Limb (tissue), 2 donors: ENCODE data around the gene PIP4P1.

Experiments used
- DNase-seq, 2 donors: peaks; one replicate each; pipeline ENCODE4 v3.0.0-alpha.2; 2016; ENCODE audit errors: extremely low spot score in 2 of 2

PIP4P1 gene

DNA sequence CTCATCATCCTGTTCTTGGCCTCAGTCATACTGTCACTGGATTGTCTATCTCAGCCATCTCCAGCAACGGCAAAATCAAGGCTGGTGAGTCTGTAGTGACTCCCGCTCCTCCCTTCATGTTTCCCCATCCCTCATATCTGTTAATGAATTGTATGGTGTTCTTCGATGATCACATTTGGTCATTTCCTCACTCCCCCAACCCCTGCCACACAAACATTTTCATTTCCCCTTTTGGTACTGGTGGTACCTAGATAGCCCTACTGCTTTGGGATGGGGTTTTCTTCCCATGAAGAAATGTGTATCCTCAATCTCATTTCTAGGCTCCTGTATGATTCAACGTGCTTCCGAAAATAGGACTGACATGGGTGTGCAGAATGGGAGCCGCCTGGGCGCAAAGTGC is 22.6 kb downstream of the PIP4P1 start:
- DNase-seq = no peak

DNA sequence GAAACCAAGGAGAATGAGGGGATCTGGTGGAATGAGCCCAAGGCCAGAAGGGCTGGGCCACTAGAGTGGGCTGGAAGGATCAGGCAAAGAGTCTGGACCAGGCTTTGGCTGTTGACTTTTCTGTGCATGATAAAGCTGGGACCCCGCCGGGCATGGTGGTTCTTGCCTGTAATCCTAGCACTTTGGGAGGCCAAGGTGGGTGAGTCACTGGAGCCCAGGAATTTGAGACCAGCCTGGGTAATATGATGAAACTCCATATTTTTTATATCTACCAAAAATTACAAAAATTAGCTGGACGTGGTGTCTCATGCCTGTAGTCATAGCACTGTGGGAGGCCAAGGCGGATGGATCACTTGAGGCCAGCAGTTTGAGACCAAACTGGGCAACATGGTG is 24.9 kb downstream of the PIP4P1 start:
- no peak for DNase-seq

DNA sequence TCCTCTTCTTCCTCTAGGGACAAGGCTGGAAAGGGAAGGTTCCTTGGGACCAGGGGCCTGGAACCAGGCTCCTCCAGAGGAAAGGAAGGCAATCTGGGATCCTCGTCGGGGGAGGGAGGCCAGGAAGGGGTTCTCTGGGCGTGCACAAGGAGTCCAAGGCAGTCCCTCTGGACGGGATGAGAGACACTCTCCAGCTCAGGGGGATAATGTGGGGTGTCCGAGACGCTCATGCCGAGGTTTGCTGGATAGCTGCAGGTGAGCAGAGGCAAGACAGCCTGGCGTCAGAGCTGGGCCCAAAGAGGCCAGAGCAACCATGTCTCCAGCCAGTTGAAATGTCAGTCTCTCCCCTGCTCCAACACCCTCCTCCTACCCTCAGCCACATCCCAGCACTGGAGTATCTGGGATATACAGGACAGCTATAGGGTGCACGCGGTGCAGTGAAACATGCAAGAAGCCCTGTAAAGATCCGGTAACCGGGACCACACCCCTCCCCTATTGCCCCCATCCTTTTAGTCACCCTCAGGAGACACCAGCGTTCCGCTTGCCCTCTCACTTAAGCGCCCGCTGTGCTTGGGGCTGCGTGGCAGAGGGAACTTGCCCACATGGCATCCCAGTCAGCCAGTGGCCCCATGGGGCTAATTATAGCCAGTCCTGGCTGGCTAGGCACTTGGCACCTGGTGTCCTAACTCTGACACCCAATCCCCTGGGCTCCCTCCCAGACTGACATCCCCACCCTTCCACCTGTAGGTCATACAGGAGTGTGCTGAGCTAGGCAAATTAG is 25.5 kb downstream of the PIP4P1 start, which contains the start of gene KLHL33:
TSS of gene KLHL33 (minus strand) at position 585 of the 781 bp plus-strand sequence. CDS start at position 230, 355 bp downstream.
- no peak for DNase-seq

DNA sequence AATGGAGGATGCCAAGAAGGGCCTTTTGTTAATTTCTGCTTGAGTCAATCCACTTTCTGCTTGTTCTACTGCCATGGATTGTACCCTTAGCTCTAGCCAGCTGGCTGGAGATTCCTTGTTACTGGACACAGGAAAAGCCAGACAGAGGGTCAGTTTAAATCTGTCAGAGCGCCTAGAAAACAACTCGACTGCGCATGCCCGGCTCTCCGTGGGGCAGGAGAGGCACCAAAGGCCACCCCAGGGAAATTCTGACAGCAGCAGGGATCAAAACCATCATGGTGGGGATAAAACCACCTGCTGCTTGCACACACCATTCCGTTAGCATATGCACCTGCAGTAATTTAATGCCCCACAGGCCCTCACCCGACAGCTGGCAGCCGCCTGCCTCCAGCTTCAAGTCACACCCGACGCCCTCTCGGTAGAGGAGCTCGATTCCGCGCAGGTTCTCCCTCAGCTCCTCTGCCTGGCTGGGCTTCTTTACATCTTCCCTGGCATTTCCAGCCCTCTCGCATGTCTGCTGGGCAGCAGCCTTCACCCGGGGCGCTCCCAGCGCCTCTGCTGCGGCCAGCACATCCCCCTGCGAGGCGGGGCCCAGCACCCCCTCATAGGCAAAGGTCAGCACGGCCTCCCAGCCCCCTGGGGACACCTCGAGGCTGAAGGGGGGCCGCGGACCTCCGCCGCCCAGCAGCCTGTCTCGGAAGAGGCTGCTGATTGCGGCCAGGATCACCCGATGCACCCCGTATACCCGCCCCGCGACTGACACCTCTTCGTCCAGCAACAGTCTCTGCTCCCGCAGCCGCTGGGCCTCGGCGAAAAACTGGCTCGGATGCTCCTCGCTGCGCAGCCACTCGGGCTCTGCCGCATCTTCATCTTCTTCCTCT is 26.3 kb downstream of the PIP4P1 start:
- peak in 1 of 2 donors; percentile 54 for DNase-seq

DNA sequence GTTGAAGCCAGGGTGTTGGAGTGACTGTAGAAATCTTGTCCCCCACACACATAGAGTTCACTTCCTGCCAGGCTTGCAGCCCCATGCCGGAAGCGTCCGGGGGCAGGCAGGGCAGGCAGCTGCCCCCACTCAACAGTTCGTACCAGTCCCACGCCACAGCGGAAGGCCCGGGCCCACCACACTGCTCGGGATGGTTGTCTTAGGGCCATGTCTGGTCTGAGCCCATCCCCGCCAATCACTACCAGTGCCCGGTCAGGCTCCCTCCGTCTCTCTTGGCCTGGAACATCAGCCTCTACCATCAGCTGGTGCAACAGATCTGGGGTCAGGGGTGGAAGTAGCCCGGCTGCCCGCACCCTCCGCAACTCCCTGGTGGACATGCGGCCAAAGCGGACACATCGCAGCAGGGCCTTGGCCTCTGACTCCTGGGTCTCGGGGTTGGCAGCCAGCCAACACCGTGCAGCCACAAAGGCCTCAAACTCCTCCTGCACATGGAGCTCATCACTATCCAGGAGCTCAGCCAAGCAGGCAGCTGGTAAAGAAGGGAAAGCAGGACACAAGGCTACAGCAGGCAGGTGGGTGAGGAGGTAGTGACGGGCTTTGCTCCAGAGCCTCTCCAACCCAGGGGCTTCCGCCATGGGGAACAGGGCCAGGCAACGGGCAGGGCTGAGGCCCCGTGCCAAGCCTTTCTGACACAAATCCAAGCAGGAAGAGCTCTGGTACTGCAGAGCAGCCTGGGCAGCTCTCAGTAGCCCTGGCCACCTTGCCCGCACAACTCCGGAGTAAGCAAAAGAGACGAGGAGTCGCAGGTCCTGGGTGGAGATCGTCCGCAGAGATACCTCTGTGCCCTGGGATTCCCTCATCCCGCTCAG is 31.2 kb downstream of the PIP4P1 start:
- DNase-seq = no peak

DNA sequence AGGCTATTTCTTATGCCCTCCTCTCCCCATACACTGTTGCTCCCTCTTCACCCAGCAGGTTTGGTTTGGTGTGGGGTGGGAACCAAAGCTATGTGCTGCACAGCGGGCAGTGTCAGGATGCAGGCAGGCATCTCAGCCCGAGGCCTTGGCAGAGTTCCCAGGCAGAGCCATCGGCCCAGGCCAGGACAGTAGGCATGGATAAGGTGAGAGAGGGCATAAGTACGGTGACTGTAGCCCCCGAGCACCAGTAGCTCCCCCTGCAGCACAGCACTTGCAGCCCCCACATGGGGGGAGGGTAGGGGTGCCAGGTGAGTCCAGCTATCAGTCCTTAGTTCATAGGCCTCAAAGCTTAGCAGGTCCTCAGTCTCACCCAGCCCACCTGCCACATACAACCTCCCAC is 32.4 kb downstream of the PIP4P1 start:
- DNase-seq = no peak

DNA sequence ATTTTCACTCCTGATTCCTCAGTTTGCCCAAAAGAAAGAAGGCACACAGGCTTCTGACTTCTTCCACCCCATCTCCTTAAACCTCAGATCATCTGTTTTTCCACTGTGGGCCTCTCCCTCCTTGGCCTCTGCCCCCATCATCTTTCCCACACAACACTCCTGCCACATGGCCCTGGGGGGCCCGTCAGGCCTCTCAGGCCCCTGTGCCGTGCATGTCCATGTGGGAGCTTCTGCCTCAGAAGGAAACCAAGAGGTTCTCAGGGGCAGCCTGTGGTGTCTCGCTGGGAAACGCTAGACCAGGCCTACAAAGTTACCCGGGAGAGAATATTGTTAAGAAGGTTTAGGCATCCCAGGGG is 33.2 kb downstream of the PIP4P1 start:
- DNase-seq = no peak

DNA sequence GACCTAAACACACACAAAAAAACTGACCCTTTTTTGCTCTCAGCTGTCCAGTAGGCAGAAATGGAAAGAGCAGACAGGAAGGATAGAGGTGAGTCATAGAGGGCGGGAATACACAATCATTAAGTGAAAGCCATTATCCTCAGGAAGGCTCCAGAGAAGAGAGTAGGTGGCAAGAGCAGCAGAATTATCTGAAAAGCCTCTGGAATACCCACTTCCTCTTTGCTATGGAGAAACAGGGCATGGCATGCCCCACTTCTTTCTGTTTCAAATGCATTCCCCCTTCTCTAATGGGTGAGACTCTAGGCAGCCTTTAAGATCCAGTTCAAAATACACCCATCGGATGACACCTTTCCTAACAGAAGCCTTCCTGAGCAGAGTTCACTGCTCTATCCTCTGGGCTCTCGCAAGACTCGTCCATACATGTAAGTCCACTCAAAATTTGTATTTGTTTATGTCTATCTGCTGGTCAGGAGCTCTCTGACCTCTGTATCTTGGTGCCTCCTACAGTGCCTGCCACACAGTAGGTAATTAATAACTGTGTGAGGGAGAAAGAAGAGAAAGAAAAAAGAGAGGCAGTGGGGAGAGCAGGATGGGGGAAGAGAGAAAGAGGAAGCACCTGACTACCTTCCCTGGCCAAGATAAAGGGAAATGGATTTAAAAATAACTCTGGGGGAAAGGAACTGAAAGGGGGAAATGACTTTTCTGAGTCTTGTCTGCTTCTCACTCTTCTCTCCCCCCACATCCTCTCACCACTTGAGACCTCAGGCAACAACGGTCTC is 33.8 kb downstream of the PIP4P1 start:
- no peak for DNase-seq

DNA sequence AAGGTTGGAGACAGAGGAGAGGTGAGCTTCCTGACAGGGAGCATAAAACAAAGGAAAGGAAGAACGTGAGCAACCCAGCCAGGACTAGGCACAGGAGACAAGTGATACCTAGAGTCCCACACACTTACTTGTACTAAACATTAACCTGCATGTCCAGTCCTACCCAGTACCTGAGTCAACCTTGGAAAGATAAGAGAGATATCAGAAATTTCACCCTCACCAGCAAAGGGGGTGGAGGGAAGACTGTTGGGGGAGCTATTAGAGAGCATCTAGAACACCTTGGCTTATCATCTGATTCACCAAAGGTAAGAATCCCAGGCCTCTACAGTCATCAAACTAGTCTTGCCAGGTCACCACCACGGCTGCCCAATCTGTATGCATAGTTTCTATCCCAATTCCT is 36.4 kb downstream of the PIP4P1 start:
- no peak for DNase-seq

DNA sequence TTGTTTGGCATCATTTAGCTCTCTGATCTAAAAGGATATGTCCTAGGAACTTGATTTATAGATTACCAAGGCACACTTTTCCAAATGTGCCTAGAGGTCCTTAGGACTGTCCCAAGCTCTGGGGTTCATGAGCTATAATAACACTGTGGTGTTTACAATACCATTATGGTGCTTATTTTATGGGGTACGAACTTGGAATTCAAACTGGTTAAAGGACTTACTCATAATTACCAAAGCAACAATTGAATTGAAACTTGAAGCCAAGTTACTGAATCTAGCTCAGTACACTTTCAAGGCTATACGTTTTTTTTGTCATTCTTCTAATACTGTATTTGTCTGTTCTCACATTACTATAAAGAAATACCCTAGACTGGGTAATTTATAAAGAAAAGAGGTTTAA is 38.3 kb downstream of the PIP4P1 start:
- no peak for DNase-seq

DNA sequence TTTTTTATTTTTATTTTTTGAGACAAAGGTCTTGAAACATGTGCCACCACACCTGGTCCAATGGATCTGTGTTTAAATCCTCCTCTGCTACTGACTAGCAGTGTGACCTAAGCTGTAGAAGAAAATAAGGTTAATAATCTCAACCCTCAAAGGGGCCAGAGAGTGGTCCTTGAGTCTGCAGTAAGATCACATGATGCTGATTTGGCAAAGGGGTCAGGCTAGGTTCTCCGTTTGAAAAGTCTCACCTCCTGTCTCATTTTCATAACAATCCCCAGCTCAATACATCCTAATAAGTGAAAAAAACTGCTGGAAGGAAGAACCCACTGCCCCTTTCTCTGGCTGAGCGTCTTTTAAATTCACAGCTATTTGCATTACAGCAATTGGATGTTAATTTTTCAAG is 40.0 kb downstream of the PIP4P1 start:
- no peak for DNase-seq

DNA sequence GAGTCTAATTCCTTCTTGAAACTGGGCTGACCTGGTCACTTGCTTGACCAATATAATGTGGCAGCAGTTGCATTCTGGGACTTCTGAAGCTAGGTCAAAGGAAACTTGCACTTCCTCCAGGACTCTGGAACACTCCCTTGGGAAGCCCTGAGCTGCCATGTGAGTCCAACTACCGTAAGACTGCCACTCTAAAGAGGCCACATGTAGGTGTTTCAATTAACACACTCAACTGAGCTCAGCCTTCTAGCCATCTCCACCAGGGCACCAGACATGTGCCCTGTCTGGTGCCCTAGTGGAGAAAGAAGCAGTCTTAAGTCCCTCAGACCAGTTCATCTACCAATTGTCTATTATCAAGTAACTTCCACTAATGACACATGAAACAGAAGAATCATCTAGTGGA is 41.8 kb downstream of the PIP4P1 start:
- DNase-seq = no peak

DNA sequence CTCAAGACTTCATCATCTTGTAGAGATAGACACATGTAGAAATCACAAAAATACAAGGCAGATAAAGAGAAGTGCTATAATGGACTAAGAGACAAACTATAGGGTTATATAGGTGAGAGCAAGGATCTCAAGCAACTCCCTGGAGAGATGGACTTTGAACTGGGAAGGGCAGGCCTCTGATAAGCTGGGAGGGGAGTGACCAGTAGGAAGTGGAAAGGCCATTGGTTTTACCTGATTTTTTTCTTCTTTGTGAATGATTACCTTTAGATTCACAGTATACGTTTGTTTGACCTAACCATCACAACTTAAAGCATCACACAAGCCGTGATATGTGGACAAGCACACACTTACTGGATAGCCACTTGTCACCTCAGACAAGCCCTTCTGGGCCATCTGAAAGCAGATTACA is 42.7 kb downstream of the PIP4P1 start:
- DNase-seq = no peak

DNA sequence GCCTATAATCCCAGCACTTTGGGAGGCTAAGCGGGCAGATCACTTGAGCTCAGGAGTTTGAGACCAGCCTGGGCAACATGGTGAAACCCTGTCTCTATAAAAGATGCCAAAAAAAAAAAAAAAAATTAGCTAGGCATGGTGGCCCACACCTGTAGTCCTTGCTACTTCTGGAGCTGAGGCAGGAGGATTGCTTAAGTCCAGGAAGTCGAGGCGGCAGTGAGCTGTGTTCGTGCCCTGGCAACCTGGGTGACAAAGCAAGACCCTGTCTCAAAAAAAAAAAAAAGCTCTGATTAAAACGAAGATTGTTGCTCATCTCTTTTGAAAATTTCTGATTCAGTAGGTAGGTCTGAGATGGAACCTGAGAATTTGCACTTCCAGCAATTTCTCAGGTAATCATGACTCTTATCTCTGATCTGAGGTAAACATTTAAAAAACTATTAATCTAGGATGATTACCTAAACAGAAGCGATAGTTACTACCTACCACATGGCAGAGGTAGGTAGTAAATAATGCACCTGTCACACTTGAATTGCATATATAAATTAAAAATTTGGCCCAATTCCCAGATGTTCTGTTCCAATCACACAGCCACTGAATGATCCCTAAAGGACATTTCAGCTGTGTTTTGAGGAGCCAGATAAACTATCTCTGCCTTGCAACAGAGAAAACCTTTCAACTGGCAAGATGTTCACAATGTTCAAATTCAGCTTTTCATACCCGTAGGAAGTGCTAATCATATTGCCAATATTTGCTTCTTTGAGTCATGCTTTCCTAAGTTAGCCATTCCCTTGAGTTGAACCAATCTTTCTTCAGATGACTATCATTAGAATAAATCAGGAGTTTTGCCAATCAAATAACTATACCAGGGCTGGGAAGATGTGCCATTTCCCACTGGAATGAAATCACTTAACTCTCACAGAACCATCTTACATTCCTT is 43.7 kb downstream of the PIP4P1 start:
- no peak for DNase-seq

DNA sequence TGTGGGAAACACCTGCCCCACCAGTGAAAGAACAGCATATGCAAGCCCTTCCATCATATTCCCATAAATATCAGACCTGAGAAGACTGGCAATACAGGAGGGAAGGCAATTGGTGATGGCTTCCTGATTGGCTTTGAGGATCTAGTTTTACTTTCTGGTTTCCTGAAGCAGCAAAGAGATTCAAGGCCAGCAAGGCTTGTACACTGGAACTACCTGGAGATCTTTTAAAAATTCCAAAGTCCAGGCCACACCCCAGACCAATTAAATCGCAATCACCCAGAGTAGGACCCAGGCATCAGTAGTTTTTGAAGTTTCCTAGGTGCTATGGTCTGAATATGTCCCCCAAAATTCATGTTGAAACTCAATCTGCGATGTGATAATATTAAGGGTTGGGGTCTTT is 45.0 kb downstream of the PIP4P1 start:
- no peak for DNase-seq

DNA sequence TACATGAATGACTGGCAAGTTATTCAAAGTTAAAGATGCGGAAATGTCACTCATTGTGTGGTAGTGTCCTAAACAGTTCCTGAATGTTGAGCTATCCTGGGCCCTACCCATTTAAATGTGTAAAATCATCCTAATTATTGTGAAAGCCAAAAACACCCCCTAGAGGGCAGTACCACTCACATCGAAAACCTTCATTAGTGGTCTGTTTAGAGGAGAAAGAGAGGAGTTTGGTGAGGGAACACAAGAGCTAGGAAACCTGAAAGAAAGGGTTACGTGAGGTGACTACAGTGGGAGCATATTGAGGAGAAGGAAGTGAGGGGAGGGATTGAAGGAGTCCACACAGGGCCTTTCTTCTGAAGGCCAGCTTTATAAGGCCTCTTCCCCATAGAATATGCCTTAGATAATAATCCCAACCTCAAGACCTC is 45.4 kb downstream of the PIP4P1 start:
- DNase-seq = peak in 1 of 2 donors; percentile 36

DNA sequence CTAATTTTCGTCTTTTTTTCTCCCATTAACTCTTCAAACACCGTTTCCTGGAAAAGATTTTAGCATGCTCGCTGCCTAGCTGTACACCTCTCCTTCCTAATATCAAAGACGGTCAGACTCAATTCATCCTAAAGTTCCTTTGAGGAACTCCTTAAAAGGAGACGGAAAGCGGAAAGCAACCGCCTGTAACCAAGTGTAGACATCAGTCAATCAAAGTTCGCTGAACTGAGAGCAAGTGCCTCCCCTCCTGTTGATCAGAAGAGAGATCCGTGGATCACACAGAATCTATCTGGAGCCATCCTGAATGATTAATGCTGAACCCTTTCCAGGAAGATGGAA is 47.5 kb downstream of the PIP4P1 start:
- DNase-seq = peak in 1 of 2 donors; percentile 18

DNA sequence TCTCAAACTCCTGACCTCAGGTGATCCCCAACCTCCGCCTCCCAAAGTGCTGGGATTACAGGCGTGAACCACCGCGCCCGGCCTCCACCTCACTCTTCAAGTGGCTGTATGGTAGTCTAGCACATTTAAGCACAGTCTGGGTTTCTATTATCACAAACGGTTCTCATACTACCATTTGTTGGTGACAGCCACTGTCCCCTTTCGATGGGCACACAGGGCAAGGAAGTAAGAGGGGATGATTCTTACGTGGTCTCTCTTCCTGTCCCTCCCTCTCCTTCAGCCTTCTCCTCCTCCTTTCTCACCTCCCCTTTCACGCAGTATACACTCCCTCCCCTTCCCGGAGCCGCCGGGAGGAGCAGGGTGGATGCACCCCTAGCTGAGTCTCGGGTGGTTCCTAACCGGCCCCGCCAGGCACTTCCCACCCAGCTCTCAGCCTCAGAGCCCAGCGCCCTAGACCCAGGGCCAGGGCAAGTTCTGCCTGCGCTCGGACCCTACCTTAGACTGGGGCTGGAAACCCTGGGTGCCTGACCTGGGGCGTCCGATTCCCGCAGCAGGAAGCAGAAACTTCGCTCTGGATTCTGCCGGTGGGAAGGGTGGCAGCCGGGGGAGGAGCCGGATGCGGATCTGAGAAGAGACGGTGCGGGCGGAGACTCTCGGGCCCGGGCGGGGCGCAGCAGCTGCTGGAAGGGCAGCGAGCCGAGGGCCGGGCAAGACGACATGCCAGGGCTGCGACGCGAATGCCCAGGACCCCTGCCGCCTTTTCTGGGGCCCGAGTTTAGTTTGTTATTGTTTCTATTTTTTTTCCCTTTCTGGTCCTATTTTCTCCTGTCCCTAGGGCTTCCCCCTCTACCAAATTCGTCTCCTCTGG is 48.1 kb downstream of the PIP4P1 start, which contains the start of gene TEP1:
TSS of gene TEP1 (minus strand) at position 626 of the 868 bp plus-strand sequence. CDS start 5,062 bp downstream, outside the sequence.
- DNase-seq = peak; percentile 82 to 87

DNA sequence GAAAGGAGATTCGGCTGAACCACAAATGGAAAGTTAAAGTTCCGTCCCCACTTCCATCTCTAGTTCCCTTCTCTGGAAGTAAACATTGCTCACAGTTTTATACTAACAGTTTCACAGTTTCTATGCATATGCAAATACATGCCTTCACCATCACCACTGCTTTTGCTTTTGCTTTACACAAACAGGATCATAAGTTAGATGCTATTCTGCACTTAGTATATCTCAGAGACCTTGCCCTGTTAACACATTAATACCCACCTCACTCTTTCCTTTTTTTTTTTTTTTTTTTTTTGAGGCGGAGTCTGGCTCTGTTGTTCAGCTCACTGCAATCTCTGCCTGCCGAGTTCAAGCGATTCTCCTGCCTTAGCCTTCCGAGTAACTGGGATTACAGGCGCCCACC is 48.8 kb downstream of the PIP4P1 start:
- no peak for DNase-seq
